Measurements from ENCODE around the gene ENO4. TPM values are rescaled to one million over a fixed set of nuclear protein-coding genes. Genes with fewer than 3 reads are reported as not detected.

Gene ENO4
- total and polyA plus RNA-seq, 2 experiments from 2014 or later = 0.24 to 0.44 TPM

- Histone ChIP-seq H3K79me2 (replicated peaks; ENCODE audit: insufficient read depth) (no peaks in the 10 kb centered on the region), H3K9me2 (ENCODE audit: insufficient read depth) (no peaks in the 10 kb centered on the region), H3K4me1 (ENCODE audit: insufficient read depth) (0 out of 2 replicates have a peak, but pooled peaks cover 6% of the 10 kb centered on the region), H3K4me2 (no peak overlapping the region), H3F3A (replicated peaks; ENCODE audit: low read depth) (no peaks in the 10 kb centered on the region), H2AFZ (no peak overlapping the region), H3K27ac (ENCODE audit: low read depth) (no peak overlapping the region), H3K4me3 (no peak overlapping the region), H4K20me1 (replicated peaks; ENCODE audit: insufficient read depth) (no peaks in the 10 kb centered on the region), H3K36me3 (ENCODE audit: insufficient read depth) (no peaks in the 10 kb centered on the region), H3K27me3 (ENCODE audit: insufficient read depth) (no peaks in the 10 kb centered on the region; the same call in 1 of the 2 replicates)
- Mint-ChIP-seq H3K4me1 (peaks cover 16% of the 10 kb centered on the region), H3K9me3 (no peaks in the 10 kb centered on the region; the same call in 1 of the 3 replicates), H3K4me3 (no peak overlapping the region), H3K36me3 (ENCODE audit: low read depth) (peaks cover 4% of the 10 kb centered on the region; the same call in 1 of the 3 replicates), H3K27ac (no peak overlapping the region), H3K27me3 (ENCODE audit: insufficient read depth, low read depth, poor library complexity) (peaks cover 9% of the 10 kb centered on the region)
- no peak for DNase-seq (ENCODE audit: low spot score)
- no peak for ATAC-seq
- no peak for TF ChIP-seq STAT1 (IDR thresholded peaks at IDR 0.05; ENCODE audit: unreplicated experiment)
- TF ChIP-seq, protein P1, sequence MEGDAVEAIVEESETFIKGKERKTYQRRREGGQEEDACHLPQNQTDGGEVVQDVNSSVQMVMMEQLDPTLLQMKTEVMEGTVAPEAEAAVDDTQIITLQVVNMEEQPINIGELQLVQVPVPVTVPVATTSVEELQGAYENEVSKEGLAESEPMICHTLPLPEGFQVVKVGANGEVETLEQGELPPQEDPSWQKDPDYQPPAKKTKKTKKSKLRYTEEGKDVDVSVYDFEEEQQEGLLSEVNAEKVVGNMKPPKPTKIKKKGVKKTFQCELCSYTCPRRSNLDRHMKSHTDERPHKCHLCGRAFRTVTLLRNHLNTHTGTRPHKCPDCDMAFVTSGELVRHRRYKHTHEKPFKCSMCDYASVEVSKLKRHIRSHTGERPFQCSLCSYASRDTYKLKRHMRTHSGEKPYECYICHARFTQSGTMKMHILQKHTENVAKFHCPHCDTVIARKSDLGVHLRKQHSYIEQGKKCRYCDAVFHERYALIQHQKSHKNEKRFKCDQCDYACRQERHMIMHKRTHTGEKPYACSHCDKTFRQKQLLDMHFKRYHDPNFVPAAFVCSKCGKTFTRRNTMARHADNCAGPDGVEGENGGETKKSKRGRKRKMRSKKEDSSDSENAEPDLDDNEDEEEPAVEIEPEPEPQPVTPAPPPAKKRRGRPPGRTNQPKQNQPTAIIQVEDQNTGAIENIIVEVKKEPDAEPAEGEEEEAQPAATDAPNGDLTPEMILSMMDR (conservative IDR thresholded peaks at IDR 0.05; ENCODE audit: low read depth in 2 of 2) = no peak
- TF ChIP-seq, protein P2, sequence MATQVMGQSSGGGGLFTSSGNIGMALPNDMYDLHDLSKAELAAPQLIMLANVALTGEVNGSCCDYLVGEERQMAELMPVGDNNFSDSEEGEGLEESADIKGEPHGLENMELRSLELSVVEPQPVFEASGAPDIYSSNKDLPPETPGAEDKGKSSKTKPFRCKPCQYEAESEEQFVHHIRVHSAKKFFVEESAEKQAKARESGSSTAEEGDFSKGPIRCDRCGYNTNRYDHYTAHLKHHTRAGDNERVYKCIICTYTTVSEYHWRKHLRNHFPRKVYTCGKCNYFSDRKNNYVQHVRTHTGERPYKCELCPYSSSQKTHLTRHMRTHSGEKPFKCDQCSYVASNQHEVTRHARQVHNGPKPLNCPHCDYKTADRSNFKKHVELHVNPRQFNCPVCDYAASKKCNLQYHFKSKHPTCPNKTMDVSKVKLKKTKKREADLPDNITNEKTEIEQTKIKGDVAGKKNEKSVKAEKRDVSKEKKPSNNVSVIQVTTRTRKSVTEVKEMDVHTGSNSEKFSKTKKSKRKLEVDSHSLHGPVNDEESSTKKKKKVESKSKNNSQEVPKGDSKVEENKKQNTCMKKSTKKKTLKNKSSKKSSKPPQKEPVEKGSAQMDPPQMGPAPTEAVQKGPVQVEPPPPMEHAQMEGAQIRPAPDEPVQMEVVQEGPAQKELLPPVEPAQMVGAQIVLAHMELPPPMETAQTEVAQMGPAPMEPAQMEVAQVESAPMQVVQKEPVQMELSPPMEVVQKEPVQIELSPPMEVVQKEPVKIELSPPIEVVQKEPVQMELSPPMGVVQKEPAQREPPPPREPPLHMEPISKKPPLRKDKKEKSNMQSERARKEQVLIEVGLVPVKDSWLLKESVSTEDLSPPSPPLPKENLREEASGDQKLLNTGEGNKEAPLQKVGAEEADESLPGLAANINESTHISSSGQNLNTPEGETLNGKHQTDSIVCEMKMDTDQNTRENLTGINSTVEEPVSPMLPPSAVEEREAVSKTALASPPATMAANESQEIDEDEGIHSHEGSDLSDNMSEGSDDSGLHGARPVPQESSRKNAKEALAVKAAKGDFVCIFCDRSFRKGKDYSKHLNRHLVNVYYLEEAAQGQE (IDR thresholded peaks at IDR 0.05; ENCODE audit: unreplicated experiment) = no peak
- no peak for TF ChIP-seq JUNB (IDR thresholded peaks at IDR 0.05; ENCODE audit: unreplicated experiment)
- no peak for TF ChIP-seq ZNF114 (CRISPR knock-in tag; IDR thresholded peaks at IDR 0.05)
- no peak for TF ChIP-seq NANOG (IDR thresholded peaks at IDR 0.05; ENCODE audit: borderline replicate concordance)
- no peak for TF ChIP-seq CREB1 (CRISPR knock-in tag; IDR thresholded peaks at IDR 0.05; ENCODE audit: low read depth)
- TF ChIP-seq EZH2phosphoT487 (IDR thresholded peaks at IDR 0.05; ENCODE audit: unreplicated experiment) = no peak
- no peak for TF ChIP-seq EZH2 (IDR thresholded peaks at IDR 0.05; ENCODE audit: low read depth, unreplicated experiment)
- TF ChIP-seq ETS1 (IDR thresholded peaks at IDR 0.05) = no peak
- no peak for TF ChIP-seq POLR2AphosphoS5 (IDR thresholded peaks at IDR 0.05; ENCODE audit: low read depth)
- no peak for TF ChIP-seq ZNF462 (CRISPR knock-in tag; IDR thresholded peaks at IDR 0.05)
- no peak for TF ChIP-seq ZNF331 (CRISPR knock-in tag; IDR thresholded peaks at IDR 0.05; ENCODE audit: low read depth)
Measured at GRCh38 chr10:116811691-116812090, 37.6 kb upstream of the ENO4 start.
